GM23248 (cell line): Measurements from ENCODE around the gene OR2W3. TPM values are rescaled to one million over a fixed set of nuclear protein-coding genes. Genes with fewer than 3 reads are reported as not detected.

Experiments used
- DNase-seq: peaks from one replicate; pipeline ENCODE4 v3.0.0-alpha.2; 2015
- H2AFZ ChIP-seq: fragments of 200-600 bp; sonication (generic); 2 replicates; pipeline ENCODE4 v1.6.1; 2016; ENCODE audit warnings: antibody characterized with exemption
- H3F3A ChIP-seq: fragments of 200-600 bp; sonication (generic); 2 replicates; pipeline ENCODE4 v1.6.1; 2016; ENCODE audit warnings: mild to moderate bottlenecking, antibody characterized with exemption, mixed run types; ENCODE audit not compliant: insufficient read depth
- H3K27ac ChIP-seq: fragments of 200-600 bp; sonication (generic); 2 replicates; pipeline ENCODE4 v1.5.1; 2016; ENCODE audit warnings: mild to moderate bottlenecking
- H3K27me3 ChIP-seq: fragments of 200-600 bp; sonication (generic); replicated peaks from 2 replicates; pipeline ENCODE4 v1.6.1; 2016; ENCODE audit warnings: mild to moderate bottlenecking; ENCODE audit not compliant: insufficient read depth
- H3K36me3 ChIP-seq: fragments of 200-600 bp; sonication (generic); 2 replicates; pipeline ENCODE4 v1.6.1; 2016; ENCODE audit warnings: low read depth, mild to moderate bottlenecking
- H3K4me1 ChIP-seq: fragments of 200-600 bp; sonication (generic); 2 replicates; pipeline ENCODE4 v1.6.1; 2016; ENCODE audit warnings: mild to moderate bottlenecking; ENCODE audit not compliant: insufficient read depth
- H3K4me2 ChIP-seq: fragments of 200-600 bp; sonication (generic); one replicate; pipeline ENCODE4 v1.6.1; 2016; ENCODE audit warnings: mild to moderate bottlenecking; ENCODE audit not compliant: unreplicated experiment
- H3K4me3 ChIP-seq: fragments of 200-600 bp; sonication (generic); 2 replicates; pipeline ENCODE4 v1.5.1; 2016; ENCODE audit warnings: mild to moderate bottlenecking
- H3K79me2 ChIP-seq: fragments of 200-600 bp; sonication (generic); 2 replicates; pipeline ENCODE4 v1.6.1; 2016; ENCODE audit warnings: mild to moderate bottlenecking; ENCODE audit not compliant: insufficient read depth
- H3K9ac ChIP-seq: fragments of 200-600 bp; sonication (generic); 2 replicates; pipeline ENCODE4 v1.6.1; 2016; ENCODE audit warnings: mild to moderate bottlenecking
- H3K9me2 ChIP-seq: fragments of 200-600 bp; sonication (generic); 2 replicates; pipeline ENCODE4 v1.6.1; 2016; ENCODE audit warnings: mixed run types, mild to moderate bottlenecking, moderate library complexity; ENCODE audit not compliant: insufficient read depth
- H3K9me3 ChIP-seq: fragments of 200-600 bp; sonication (generic); one replicate; pipeline ENCODE4 v1.6.1; 2017; ENCODE audit warnings: low read depth
- H4K20me1 ChIP-seq: fragments of 200-600 bp; sonication (generic); 2 replicates; pipeline ENCODE4 v1.6.0; 2016; ENCODE audit not compliant: insufficient read depth
- EZH2 ChIP-seq: fragments of 200-600 bp; sonication (generic); IDR thresholded peaks from 2 replicates; pipeline ENCODE4 v1.6.1; 2018; ENCODE audit warnings: antibody characterized with exemption, mild to moderate bottlenecking; ENCODE audit not compliant: insufficient read depth, poor library complexity, severe bottlenecking
- EZH2phosphoT487 ChIP-seq: fragments of 200-600 bp; sonication (generic); IDR thresholded peaks from 2 replicates; pipeline ENCODE4 v1.6.1; 2018; ENCODE audit warnings: antibody characterized with exemption, moderate library complexity, mild to moderate bottlenecking, low read depth; ENCODE audit not compliant: insufficient read depth
- WGBS, 2 experiments: methylation state at CpG; one replicate each; pipeline ENCODE4 v1.1.6; 2015 to 2017; ENCODE audit warnings: low lambda C conversion rate in 2 of 2, low coverage in 1 of 2; ENCODE audit errors: missing lambda C conversion rate in 2 of 2; 5-methylcytosine and 5-hydroxymethylcytosine counted together
- in situ Hi-C: fragments of 300-500 bp; cut with MboI; formaldehyde crosslinking; loops from 2 replicates; pipeline ENCODE4 v1.15.0; 2020
- polyA plus RNA-seq: library from polyadenylated mRNA; unstranded; fragments of >200 nt; fragmentation: Nextera tagmentation; extraction: Ambion mirVana; gene quantifications from 2 replicates; pipeline ENCODE4 v1.2.1, GENCODE V29; 2016
- total RNA-seq: library from RNA; depleted of rRNA; stranded (reverse); fragments of >200 nt; shearing (Covaris generic); gene quantifications from 2 replicates; pipeline ENCODE4 v1.2.3, GENCODE V29; 2014

Gene OR2W3
- total and polyA plus RNA-seq, 2 experiments from 2014 or later, result not detected

GRCh38 chr1:247906504-247907047, 11.2 kb downstream of the OR2W3 start:
- Histone ChIP-seq H3K36me3 (no peaks in the 10 kb centered on the region), H3K9me3 (no peaks in the 10 kb centered on the region), H3K9me2 (no peaks in the 10 kb centered on the region), H3K4me1 (no peaks in the 10 kb centered on the region), H2AFZ (no peak overlapping the region), H3K27ac (no peak overlapping the region), H4K20me1 (no peaks in the 10 kb centered on the region), H3K27me3 (no peaks in the 10 kb centered on the region), H3K79me2 (no peaks in the 10 kb centered on the region), H3K9ac (no peak overlapping the region), H3K4me2 (no peak overlapping the region), H3K4me3 (no peak overlapping the region), H3F3A (no peaks in the 10 kb centered on the region)
- in situ Hi-C loops, result no loop called here
- DNase-seq, result peak; percentile 9
- no peak for TF ChIP-seq EZH2
- TF ChIP-seq EZH2phosphoT487, result no peak
- WGBS, 2 experiments, result 37 to 47% methylated on average over 7 of the region's 7 CpGs

- no peaks in the 10 kb centered on the region for H3K79me2 ChIP-seq
- no peaks in the 10 kb centered on the region for H3K9me3 ChIP-seq
- DNase-seq, result no peak
- WGBS, 2 experiments, result 26 to 34% methylated on average over 5 of the region's 5 CpGs
- H3K27me3 ChIP-seq, result no peaks in the 10 kb centered on the region
- no peak overlapping the region for H3K4me3 ChIP-seq
- H3K36me3 ChIP-seq, result no peaks in the 10 kb centered on the region
- TF ChIP-seq EZH2 (no peak), EZH2phosphoT487 (no peak)
- H3F3A ChIP-seq, result no peaks in the 10 kb centered on the region
- no peak overlapping the region for H3K27ac ChIP-seq
- in situ Hi-C loops, result no loop called here
- H4K20me1 ChIP-seq, result no peaks in the 10 kb centered on the region
- no peaks in the 10 kb centered on the region for H3K4me1 ChIP-seq
- no peak overlapping the region for H3K9ac ChIP-seq
- H2AFZ ChIP-seq, result no peak overlapping the region
- H3K4me2 ChIP-seq, result no peak overlapping the region
- H3K9me2 ChIP-seq, result no peaks in the 10 kb centered on the region
Observed at GRCh38 chr1:247908766-247909165, 13.4 kb downstream of the OR2W3 start.

- Histone ChIP-seq H3K4me3 (no peak overlapping the region), H3K27ac (no peak overlapping the region), H3F3A (no peaks in the 10 kb centered on the region), H3K36me3 (no peaks in the 10 kb centered on the region), H4K20me1 (no peaks in the 10 kb centered on the region), H3K79me2 (no peaks in the 10 kb centered on the region), H2AFZ (no peak overlapping the region), H3K27me3 (no peaks in the 10 kb centered on the region), H3K9me3 (no peaks in the 10 kb centered on the region), H3K4me1 (no peaks in the 10 kb centered on the region), H3K4me2 (no peak overlapping the region), H3K9me2 (no peaks in the 10 kb centered on the region), H3K9ac (no peak overlapping the region)
- 3 to 5% methylated on average over 2 of the region's 2 CpGs for WGBS, 2 experiments
- no peak for TF ChIP-seq EZH2phosphoT487
- no peak for TF ChIP-seq EZH2
- in situ Hi-C loops, result no loop called here
- DNase-seq, result no peak
Observed at GRCh38 chr1:247913786-247914185, 18.4 kb downstream of the OR2W3 start.

GRCh38 chr1:247914941-247915662, 19.7 kb downstream of the OR2W3 start:
- Histone ChIP-seq H3K36me3 (no peaks in the 10 kb centered on the region), H2AFZ (no peak overlapping the region), H3K9me3 (no peaks in the 10 kb centered on the region), H3K4me1 (no peaks in the 10 kb centered on the region), H4K20me1 (no peaks in the 10 kb centered on the region), H3K27me3 (no peaks in the 10 kb centered on the region), H3K9me2 (no peaks in the 10 kb centered on the region), H3K9ac (no peak overlapping the region), H3K27ac (no peak overlapping the region), H3K79me2 (no peaks in the 10 kb centered on the region), H3F3A (no peaks in the 10 kb centered on the region), H3K4me3 (no peak overlapping the region), H3K4me2 (no peak overlapping the region)
- WGBS, 2 experiments, result 31 to 36% methylated on average over 4 of the region's 4 CpGs
- in situ Hi-C loops, result no loop called here
- TF ChIP-seq EZH2phosphoT487, result no peak
- TF ChIP-seq EZH2, result no peak
- no peak for DNase-seq
